A549 (cell line): ENCODE results near the gene GLCE.

Experiments used
- CTCF ChIP-seq: fragments of >200 bp; sonication (Bioruptor Twin); formaldehyde crosslinking; IDR thresholded peaks from 3 replicates; pipeline ENCODE4 v1.5.1; 2016
- JUN ChIP-seq, 2 experiments: fragments of >200 bp; sonication (Bioruptor Twin); formaldehyde crosslinking; IDR thresholded peaks; 2 replicates in 1 of 2; 3 replicates in 1 of 2; pipeline ENCODE4 v1.6.1; 2016 to 2017
- MAX ChIP-seq: IDR thresholded peaks from 2 replicates; pipeline ENCODE4 v1.6.1; 2012

- no peak for TF ChIP-seq JUN (IDR thresholded peaks at IDR 0.05)
- no peak for TF ChIP-seq MAX
- TF ChIP-seq CTCF = no peak
These were observed 43.0 kb upstream of the GLCE start for GRCh38 chr15:69117431-69117871.
